ENCODE data around the gene PUSL1. TPM values are rescaled to one million over a fixed set of nuclear protein-coding genes. Genes with fewer than 3 reads are reported as not detected.

Gene PUSL1
- total and polyA plus RNA-seq, 2 donors (not counting 1 experiment from before 2014, with no cell fraction given) = 15.7 to 25.8 TPM

DNA sequence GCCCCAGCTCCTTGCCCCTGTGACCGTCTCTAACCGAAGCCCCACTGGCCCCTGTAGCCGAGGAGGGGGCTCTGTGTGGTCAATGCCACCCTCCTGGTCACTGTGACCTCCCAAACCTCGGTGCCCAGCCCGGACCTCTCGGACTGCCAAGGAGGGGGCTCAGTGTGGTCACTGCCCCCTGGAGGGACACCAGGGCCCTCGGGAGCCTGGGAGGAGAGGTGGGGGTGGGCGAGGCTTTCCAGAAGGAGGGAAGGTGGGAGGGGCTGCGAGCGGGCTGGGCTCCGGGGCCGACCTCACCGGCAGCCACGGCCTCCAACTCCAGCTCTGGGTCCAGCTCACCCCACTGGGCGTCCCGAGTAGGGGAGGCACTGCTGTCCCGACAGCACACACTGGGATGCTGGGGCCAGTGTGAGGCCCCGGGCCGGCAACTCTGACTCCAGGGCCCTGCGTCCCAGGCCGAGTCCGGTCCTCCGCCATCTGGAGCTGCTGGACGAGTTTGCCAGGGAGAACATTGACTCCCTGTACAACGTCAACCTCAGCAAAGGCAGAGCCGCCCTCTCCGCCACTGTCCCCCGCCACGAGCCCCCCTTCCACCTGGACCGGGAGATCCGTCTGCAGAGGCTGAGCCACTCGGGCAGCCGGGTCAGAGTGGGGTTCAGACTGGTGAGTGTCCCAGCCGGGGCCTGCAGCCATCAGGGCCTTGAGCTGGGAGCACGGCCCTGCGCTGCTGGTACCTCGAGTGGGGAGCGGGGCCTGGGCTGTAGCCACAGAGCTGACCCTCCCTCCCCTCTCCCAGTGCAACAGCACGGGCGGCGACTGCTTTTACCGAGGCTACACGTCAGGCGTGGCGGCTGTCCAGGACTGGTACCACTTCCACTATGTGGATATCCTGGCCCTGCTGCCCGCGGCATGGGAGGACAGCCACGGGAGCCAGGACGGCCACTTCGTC, 21.8 kb upstream of the PUSL1 start:
- ATAC-seq (ENCODE audit: low read depth) (no peak), DNase-seq (no peak)
- 74% methylated on average over 48 of the region's 50 CpGs for WGBS (ENCODE audit: insufficient coverage)
- Histone ChIP-seq H4K20me1 (ENCODE audit: control insufficient read depth, insufficient read depth, low read length, poor library complexity, severe bottlenecking) (no peaks in the 10 kb centered on the region), H3K27ac (ENCODE audit: low read length in 2 of 2) (no peak overlapping the region), H3K27me3 (replicated peaks in 1 of 4; ENCODE audit: control extremely low read depth in 1 of 4, control insufficient read depth in 3 of 4, insufficient read depth in 4 of 4, low read length in 3 of 4) (no peaks in the 10 kb centered on the region), H3K4me3 (ENCODE audit: control extremely low read depth in 1 of 5, extremely low read depth in 1 of 5, insufficient read depth in 1 of 5, low read depth in 2 of 5, low read length in 4 of 5) (no peak overlapping the region), H3K4me1 (ENCODE audit: control insufficient read depth in 2 of 2, insufficient read depth in 2 of 2, low read length in 2 of 2) (peaks cover 0 to 13% of the 10 kb centered on the region in 2 donors), H2AFZ (ENCODE audit: insufficient read depth, low read depth, low read length, poor library complexity, severe bottlenecking) (no peak overlapping the region), H3K36me3 (replicated peaks in 1 of 2; ENCODE audit: control extremely low read depth in 1 of 2, control insufficient read depth in 1 of 2, extremely low read depth in 1 of 2, insufficient read depth in 2 of 2, low read length in 1 of 2) (no peaks in the 10 kb centered on the region), H3K9me3 (ENCODE audit: control extremely low read depth in 1 of 3, control insufficient read depth in 2 of 3, insufficient read depth in 1 of 3, low read length in 2 of 3) (no peaks in the 10 kb centered on the region), H3K4me2 (replicated peaks; ENCODE audit: low read depth, low read length, poor library complexity, severe bottlenecking) (no peak overlapping the region), H3K79me2 (ENCODE audit: control insufficient read depth, insufficient read depth, low read length) (no peaks in the 10 kb centered on the region), H3K9ac (ENCODE audit: low read length) (no peak overlapping the region)
- TF ChIP-seq, protein P1, sequence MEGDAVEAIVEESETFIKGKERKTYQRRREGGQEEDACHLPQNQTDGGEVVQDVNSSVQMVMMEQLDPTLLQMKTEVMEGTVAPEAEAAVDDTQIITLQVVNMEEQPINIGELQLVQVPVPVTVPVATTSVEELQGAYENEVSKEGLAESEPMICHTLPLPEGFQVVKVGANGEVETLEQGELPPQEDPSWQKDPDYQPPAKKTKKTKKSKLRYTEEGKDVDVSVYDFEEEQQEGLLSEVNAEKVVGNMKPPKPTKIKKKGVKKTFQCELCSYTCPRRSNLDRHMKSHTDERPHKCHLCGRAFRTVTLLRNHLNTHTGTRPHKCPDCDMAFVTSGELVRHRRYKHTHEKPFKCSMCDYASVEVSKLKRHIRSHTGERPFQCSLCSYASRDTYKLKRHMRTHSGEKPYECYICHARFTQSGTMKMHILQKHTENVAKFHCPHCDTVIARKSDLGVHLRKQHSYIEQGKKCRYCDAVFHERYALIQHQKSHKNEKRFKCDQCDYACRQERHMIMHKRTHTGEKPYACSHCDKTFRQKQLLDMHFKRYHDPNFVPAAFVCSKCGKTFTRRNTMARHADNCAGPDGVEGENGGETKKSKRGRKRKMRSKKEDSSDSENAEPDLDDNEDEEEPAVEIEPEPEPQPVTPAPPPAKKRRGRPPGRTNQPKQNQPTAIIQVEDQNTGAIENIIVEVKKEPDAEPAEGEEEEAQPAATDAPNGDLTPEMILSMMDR (IDR thresholded peaks at IDR 0.05) = no peak
- no peak for TF ChIP-seq EZH2 (IDR thresholded peaks at IDR 0.05; ENCODE audit: borderline replicate concordance, insufficient read depth, low read depth, low read length, poor library complexity, severe bottlenecking)
- Mint-ChIP-seq H3K9me3 (ENCODE audit: insufficient read depth) (no peaks in the 10 kb centered on the region), H3K27me3 (no peaks in the 10 kb centered on the region), H3K4me1 (peaks cover 8% of the 10 kb centered on the region), H3K27ac (no peak overlapping the region), H3K4me3 (no peak overlapping the region)
- ChIA-PET POLR2A (no interaction called here), CTCF (interaction anchor here (0.8 to 1.7 kb wide), 5 partner anchors 11 to 303 kb away, joined by 3 to 5 read pairs (median 4); no protein-coding TSS in a partner anchor)
- intact Hi-C loops (cut with micrococcal nuclease) = no loop called here

All from B cell (primary cell).